Placental epithelial cell (primary cell): Measurements from ENCODE around the gene C17orf58. TPM values are rescaled to one million over a fixed set of nuclear protein-coding genes. Genes with fewer than 3 reads are reported as not detected.

Source experiments
- small RNA-seq: library from RNA; depleted of rRNA; stranded (forward); fragments of <200 nt; gene quantifications from one replicate; pipeline ENCODE3, GENCODE V24; 2012
- total RNA-seq: library from RNA; depleted of rRNA; stranded (reverse); fragments of >200 nt; gene quantifications from 2 replicates; pipeline ENCODE4 v1.2.3, GENCODE V29; 2012

Gene C17orf58
- total RNA-seq, result 5.2 and 5.9 TPM in 2 replicates

GRCh38 chr17:67996301-67997171 lies at the start of gene C17orf58:
Gene C17orf58, minus strand, starts transcription at chr17:67996469. Its CDS starts 271 bp downstream, at chr17:67996198.

GRCh38 chr17:68035523-68036303 lies 39.4 kb upstream of the C17orf58 start, which contains the start of gene KPNA2:
Gene KPNA2, plus strand, starts transcription at chr17:68035735. Its CDS starts 1,398 bp downstream, at chr17:68037133.

Small RNAs within 50 kb of the gene (small RNA-seq; reads per million reads assigned to genes)
- not detected for gene RN7SL622P

Other genes starting within 250 kb of the C17orf58 start
- 53.4 and 66.0 TPM in 2 replicates for gene BPTF, start 171.0 kb downstream of the C17orf58 start, total RNA-seq
- gene KPNA2, start 39.3 kb upstream of the C17orf58 start, total RNA-seq, result 43.6 and 129 TPM in 2 replicates